IPS-11a (cell line): ENCODE measurements around the gene CHCHD5.
"Not testable (repeated sequence)": the region's sequence is repeated elsewhere in the genome, so short reads cannot be mapped to it uniquely, and the experiment has no call there.

Source experiments
- H3K4me3 ChIP-seq: one replicate; pipeline ENCODE4 v1.5.1; 2013; ENCODE audit warnings: low read depth, low read length, control low read depth

The CHCHD5 gene, protein sequence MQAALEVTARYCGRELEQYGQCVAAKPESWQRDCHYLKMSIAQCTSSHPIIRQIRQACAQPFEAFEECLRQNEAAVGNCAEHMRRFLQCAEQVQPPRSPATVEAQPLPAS

DNA sequence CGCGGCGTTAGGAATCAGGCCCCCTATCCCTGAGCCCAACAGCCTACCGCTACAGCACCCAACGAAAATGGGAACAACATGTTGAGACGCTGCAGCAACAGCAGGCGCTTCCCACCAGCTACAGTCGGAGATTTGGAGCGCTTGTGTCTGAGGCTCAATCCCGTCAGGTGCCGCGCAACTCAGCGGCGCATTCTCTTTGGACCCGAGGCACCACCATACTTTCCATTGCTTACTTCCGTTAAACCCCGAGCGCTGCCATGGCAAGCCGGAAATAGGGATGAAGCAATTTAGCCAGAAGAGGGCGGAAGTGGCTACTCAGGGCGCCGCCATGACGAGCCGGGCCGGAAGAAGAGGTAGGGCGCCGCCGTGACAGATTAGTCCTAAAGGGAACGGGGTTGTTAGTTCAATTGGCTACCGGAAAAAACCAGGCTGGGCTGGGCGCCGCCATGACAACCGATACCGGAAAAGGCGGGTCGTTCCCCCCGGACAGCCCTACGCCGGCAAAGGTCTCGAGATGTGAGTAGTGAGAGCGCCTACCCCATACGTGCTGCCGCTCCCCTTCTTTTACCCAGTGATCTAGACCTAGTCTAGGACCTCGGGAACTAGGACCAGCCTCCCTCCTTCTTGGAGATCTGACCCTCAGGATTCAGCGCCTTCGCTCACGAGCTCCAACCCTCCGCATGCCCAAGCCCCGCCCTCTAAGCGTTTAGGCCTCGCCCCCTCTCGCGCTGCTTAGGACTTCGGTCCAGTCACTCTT, at the start of gene CHCHD5:
CHCHD5 (plus strand) TSS at position 476 of the 757 bp plus-strand sequence; CDS start at position 515, 39 bp downstream.
- H3K4me3 ChIP-seq, result peak within 1 kb of the TSS; percentile 67

DNA sequence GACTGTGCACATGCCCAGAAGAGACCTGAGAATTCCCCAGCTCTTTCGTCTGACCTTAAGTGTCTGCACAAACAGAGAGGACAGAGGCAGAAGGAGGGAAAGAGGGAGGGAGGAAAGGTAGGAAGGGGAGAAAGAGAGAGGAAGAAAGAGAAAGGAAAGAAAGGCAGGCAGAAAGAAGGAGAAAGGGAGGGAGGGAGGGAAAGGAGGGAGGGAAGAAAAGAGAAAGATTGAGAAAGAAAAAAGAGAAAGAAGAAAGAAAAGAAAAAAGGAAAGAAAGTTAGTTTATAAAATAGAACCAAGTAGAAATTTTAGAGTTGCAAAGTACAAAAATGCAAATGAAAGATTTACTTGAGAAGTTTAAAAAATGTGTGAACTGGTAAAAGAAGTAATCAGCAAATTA, 49.6 kb upstream of the CHCHD5 start:
- no peak overlapping the region for H3K4me3 ChIP-seq

DNA sequence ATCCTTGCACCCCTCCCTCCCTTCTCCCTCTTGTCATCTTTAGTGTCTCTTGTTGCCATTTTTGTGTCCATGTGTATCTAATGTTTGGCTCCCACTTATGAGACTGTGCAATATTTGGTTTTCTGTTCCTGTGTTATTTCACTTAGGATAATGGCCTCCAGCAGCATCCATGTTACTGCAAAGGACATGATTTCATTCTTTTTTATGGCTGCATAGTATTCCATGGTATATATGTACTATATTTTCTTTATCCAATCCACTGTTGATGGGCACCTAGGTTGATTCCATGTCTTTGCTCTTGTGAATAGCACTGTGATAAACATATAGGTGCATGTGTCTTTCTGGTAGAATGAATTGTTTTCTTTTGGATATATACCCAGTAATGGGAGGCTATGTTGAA, 47.7 kb upstream of the CHCHD5 start:
- not testable (repeated sequence) for H3K4me3 ChIP-seq

DNA sequence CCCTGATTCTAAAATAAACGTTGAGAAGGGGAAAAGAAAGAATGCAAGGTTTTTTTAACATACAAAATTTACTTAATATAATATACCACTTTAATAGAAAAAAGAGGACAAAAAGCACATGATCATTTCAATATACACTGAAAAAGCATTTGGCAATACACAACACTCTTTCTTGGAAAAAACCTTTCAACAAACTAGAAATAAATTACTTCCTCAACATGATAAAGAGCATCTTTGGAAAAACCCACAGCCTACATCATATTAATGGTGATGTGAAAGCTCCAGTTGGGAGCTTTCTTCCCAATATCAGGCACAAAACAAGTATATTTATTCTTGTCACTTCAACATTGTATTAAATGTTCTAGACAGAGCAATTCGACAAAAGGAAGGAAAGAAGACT, 45.1 kb upstream of the CHCHD5 start:
- H3K4me3 ChIP-seq, result no peak overlapping the region

DNA sequence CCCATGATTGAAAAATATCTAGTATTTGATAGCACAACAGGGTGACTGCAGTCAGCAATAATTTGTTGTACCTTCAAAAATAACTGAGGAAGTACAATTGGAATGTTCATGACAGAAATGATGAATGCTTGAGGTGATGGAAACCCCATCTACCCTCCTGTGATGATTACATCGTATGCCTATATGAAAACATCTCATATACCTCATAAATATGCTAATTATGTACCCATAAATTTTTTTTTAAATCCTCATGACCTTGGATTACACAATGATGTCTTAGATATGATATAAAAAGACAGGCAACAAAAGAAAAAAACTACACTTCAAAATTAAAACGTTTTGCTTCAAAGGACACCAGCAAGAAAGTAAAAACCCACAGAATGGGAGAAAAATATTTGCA, 43.5 kb upstream of the CHCHD5 start:
- H3K4me3 ChIP-seq, result no peak overlapping the region

DNA sequence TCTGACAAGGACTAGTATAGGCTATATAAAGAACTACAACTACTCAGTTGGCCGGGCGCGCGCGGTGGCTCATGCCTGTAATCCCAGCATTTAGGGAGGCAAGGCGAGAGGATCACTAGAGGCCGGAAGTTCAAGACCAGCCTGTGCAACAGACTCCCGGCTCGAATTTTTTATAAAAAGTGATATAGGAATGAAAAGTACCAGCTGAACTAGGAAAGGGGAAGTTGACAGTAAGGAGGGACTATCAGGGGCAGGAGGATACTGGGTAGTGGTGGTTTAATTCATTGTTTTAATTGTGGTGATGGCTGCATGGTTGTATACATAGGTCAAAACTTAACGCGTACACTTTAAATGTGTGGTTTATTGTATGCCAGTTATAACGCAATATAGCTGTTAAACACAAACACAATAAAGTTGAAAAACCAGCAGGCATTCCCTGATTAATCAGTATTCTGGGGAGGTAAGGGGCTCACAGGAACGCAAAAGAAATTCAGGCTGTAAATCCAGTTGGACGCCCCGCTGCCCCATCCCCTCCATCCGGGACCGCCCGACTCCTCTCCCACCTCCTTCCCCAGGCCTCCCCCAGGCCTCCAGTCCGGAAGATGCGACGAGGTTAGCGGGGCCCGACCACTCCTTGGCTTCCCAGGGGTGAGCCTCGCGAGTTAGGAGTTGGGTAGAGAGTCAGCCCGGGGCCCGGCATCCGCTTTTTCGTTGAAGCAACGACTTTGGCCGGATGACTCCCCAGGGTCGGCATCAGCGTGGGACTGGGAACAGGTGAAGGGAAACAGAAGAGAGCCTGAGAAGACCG, 42.9 kb upstream of the CHCHD5 start:
- H3K4me3 ChIP-seq, result peak overlapping the region; percentile 92

DNA sequence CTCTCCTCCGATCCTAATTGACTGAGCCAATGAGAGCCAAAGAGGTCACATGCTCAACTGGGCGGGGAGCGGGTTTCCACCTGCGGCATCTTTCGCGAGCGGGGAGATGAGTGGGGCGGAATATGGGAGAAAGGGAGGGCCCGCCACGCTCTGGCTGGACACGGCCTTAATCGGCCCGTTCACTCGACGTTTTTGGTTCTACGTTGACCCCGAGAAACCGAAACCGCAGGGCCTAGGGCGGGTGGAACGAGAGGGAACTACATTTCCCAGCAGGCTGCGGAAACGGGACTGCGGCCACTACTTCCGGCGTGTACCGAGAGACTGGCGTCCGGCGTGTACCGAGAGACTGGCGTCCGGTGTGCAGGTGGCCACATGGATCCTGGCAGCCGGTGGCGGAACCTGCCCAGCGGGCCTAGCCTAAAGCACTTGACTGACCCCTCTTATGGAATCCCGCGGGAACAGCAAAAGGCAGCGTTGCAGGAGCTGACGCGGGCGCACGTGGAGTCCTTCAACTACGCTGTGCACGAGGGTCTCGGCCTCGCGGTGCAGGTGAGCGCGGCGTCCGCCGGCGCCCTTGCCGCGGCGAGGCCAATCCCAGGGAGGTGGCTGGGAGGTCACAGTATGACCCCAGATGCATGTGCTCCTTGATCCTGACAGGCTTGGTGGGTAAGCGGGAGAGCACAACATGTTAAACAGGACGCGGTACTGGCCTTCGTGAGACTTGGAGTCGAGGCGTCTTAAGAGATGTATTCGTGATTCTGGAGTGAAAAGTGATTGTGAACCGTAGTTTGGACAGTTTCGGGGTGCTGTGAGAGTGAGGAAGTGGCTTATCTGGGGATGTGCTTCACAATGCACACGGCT, 42.1 kb upstream of the CHCHD5 start, which contains the start of gene POLR1B:
POLR1B (plus strand) TSS at position 343 of the 861 bp plus-strand sequence; CDS start at position 373, 30 bp downstream.
- peak within 1 kb of the TSS; percentile 92 for H3K4me3 ChIP-seq

DNA sequence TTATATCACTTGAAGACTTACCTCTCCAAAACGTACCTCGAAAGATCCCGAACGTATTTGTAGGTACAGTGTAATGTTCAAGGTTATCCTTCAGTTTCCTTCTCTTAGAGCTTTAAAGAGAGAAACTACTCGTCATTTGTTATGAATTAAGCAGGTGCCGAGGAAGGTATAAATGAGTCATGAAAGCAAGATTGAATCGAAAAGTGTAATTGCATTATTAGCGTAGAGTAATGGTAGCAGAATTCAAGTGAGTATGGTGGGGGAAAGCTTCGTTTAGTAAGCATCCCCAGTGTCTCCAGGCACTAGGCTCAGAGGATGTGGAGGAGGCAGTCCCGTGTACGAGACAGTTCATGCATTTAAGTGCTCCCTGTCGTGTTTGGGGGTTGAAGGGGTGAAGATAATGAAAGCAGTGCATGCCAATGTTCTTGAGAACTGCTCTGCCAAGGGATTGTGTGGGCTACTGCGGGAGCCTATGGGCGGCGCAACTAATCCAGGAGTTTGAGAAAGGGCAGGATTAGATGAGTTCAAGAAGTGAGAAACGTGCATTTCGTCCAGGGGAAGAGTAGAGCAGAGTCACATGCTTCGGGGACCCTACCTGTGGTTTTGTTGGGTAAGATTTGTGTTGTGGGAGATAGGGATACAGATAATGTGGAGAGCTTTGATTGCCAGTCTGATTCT, 41.3 kb upstream of the CHCHD5 start:
- H3K4me3 ChIP-seq, result peak overlapping the region; percentile 92

DNA sequence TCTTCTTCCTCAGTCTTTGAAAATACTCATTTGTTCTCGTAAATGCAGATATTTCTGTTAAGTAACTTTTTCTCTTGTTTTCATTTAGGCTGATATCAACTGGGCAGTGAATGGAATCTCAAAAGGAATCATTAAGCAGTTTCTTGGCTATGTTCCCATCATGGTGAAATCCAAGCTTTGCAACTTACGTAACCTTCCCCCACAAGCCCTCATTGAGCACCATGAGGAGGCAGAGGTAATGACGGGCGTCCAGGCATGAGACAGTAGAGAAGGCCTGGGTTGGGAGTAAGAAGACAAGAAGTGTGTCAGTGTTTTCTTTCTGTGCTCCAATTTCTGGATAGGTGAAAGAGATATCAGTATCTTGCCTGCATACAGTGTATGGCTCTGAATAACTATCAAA, 37.1 kb upstream of the CHCHD5 start:
- H3K4me3 ChIP-seq, result no peak overlapping the region

DNA sequence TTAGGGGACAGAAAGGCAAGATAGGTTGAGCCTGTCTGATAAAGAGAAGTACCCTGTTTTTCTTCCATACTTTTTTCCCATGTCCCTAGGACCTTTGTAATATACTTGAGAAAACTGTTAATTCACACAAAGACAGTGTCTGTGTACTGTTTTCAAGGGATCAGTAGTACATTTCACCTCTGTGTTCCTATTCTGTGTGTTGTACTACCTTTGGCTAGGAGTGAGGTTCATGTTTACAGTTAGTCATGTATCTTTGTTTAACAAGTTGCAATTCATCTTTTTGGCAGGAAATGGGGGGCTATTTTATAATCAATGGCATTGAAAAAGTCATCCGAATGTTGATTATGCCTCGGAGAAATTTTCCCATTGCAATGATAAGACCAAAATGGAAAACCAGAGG, 35.4 kb upstream of the CHCHD5 start:
- no peak overlapping the region for H3K4me3 ChIP-seq

DNA sequence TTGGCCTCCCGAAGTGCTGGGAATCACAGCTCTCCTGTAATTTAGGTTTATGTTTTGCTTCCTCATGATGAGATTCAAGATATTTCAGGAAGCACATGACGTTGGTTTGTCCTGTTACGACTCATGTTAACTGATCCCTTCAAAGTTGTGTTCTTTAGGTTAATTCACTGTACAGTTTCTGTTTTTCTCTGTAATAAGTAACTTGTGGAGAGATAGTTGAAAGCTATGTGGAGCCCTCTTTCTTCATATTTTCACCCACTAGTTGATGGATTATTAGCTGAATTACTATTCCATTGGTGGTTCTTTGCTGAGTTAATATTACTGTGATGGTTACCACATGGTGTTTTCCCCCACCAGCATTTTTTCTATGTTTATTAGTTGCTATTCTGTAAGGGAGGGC, 18.3 kb upstream of the CHCHD5 start:
- H3K4me3 ChIP-seq, result no peak overlapping the region

DNA sequence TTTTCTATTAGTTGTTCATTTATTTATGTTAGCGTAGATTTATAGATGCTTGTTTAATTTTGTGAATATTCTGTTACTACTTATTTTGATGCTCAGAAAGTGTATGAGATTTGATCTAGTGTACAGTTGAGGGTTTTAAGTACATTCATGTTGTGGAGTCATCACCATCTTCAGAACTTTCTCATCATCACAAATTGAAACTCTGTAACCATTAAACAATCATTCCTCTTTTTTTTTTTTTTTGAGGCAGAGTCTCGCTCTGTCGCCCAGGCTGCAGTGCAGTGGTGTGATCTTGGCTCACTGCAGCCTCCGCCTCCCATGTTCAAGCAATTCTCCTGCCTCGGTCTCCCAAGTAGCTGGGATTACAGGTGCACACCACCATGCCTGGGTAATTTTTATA, 17.9 kb upstream of the CHCHD5 start:
- not testable (repeated sequence) for H3K4me3 ChIP-seq

DNA sequence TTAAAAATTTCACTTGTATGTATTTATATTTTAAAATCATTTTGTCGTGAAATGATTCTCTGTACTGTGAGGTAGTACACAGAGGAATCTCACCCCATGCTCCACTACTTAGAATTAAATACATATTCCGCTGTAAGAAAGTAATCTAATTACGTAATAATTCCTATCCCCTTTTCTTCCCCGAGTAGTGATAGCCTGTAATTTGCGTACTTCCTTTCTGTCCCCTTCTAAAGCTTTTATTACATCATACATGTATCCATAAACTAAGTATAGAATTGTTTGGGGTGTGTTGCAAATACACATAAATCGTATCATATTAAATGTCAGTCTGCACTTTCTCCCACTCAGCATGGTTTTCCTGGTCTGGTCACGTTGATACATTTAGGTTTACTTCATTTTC, 12.4 kb upstream of the CHCHD5 start:
- H3K4me3 ChIP-seq, result no peak overlapping the region

DNA sequence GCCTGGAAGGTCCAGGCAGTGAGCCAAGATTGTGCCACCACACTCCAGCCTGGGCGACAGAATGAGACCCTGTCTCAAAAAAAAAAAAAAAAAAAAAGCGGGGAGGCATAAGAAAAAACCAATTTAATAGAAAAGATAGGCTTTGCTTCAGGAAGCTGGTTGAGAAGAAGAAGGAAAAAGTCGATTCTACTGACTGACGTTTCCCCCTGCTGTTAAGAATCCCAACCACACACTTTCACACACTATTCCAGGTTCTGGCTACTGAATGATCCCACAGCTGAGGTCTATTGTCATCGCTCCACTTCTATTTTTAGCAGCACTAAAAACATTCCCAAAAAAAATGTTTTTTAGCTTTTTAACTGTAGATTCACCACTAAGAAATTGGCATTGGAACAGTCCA, 6.7 kb upstream of the CHCHD5 start:
- no peak overlapping the region for H3K4me3 ChIP-seq

DNA sequence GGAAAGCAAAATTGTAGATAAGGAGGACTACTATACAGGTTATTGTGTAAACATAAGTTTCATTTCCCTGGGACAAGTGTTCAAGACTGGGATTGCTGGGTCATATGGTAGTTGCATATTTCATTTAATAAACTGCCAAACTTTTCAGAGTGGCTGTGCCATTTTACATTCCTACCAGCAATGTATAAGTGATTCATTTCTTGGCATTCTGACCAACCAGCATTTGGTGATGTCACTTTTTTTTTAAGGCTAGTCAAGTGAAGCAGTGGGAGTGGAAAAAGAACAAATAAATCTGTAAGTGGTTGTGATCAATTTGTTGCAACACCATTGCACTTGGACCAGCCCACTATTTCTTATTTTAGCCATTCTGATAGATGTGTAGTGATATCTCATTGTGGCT, 5.2 kb upstream of the CHCHD5 start:
- H3K4me3 ChIP-seq, result no peak overlapping the region

DNA sequence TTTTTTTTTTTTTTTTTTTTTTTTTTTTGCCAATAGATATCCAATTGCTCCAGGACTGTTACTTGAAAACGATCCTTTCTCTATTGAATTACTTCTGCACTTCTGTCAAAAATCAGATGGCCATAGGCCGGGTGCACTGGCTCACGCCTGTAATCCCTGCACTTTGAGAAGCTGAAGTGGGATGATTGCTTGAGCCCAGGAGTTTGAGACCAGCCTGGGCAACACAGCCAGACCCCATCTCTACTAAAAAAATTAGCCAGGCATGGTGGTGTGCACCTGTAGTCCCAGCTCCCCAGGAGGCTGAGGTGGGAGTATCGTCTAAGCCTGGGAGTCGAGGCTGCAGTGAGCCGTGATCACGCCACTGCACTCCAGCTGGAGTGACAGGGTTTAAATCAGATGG, 4.3 kb upstream of the CHCHD5 start:
- H3K4me3 ChIP-seq, result no peak overlapping the region

DNA sequence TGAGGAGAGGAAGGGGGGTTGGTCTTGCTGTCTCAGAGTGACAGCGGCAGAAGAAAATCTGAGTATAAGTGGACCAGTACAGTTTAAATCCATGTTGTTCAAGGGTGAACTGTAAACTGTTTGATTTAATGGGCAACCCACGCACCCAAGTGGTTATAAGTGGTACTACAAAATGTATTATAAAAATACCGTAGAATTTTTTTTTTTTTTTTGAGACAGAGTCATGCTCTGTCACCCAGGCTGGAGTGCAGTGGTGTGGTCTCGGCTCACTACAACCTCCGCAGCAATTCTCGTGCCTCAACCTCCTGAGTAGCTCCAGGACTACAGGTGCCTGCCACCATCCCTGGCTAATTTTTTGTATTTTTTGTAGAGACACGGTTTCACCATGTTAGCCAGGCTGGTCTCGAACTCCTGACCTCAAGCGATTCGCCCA, 2.1 kb upstream of the CHCHD5 start:
- H3K4me3 ChIP-seq, result no peak overlapping the region

DNA sequence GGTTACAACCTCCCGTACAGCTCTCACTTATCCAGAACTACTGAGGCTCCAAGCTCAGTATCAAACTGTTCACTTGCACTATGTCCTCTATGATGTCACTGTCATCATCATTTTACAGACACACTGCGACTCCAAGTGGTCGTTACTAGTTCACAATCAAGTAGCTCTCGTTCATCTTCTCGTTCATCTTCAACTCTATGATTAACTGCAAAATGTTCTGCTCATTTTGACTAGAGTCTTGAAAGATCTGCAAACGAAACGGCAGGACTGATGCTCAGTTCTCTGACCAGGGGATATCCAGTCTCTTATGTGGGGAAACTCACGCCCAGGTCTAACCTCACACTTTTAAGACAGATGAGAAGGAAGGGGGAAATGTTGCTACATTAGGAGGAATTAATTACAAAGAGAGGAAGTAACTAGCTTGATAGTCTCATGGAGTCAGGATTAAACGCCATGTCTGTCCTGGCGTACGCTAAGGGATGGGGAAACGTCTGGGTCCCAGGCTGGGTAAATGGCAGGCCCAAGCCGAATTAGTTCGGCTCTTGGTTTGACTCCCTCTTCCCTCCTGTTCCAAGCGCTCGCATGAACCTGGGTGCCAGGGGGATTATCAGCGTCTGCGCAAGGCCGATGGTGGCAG, 794 bp upstream of the CHCHD5 start:
- H3K4me3 ChIP-seq, result peak overlapping the region; percentile 67

DNA sequence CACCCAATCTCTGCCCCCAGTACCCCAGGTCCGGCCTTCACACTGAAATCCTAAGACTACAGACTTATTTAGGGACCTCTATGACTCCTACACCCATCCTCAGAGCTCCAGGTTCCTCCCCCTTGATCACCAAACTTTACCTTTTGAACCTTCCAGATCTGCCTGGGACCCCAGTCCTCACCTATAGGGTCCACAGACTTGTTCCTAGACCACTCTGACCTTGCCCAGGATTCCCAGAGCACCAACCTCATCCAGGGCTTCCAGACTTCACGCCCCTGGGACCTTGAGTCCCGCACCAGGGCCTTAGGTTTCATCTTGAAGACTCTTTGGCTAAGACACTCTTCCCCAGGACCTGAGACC, 462 bp downstream of the CHCHD5 start:
- H3K4me3 ChIP-seq, result peak overlapping the region; percentile 67

DNA sequence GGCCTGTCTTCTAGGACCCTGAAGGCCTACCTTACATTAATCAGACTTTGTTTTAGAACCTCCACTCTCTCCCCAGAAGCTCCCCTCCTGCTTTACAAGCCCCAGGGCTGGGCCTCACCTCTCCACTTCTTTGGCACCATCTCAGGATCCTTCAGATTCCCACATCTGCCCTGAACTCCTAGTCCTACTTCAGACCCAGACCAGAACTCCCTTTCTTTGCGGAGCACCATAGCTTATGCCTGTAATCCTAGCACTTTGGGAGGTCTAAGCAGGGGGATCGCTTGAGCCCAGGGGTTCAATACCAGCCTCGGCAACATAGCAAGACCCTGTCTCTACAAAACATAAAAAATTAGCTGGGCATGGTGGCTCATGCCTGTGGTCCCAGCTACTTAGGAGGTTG, 991 bp downstream of the CHCHD5 start:
- peak overlapping the region; percentile 67 for H3K4me3 ChIP-seq
